DMS 273 treated with DMSO at 0.1 percent for 48 hours (cell line): ENCODE data around the gene TRIM2.

Experiments
- DNase-seq: peaks from one replicate; lab custom pipeline; 2025; lab: John Stamatoyannopoulos, UW

Gene TRIM2

GRCh38 chr4:153375303-153375702 lies 171.1 kb downstream of the TRIM2 start:
- no peak for DNase-seq

DNA sequence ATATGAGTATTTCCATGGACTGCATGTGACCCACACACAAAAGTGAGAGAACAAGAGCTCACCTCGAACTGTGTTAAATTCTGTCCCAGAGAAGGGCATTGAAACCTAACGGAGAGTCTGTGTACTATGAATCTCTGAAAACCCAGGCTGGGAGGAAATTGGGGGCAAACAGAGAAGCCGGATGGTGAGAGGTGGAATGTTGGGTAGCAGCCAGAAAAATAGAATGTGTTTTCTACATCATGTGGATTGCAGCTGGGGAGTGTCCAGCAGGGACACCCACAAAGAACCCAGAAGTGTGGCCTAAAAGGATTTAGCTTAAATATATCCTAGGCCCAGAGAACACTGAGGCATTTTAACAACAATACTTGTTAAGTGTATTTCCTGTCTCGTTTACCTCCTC lies 178.9 kb downstream of the TRIM2 start:
- no peak for DNase-seq

GRCh38 chr4:153384160-153384559 lies 179.9 kb downstream of the TRIM2 start:
- DNase-seq = no peak

- DNase-seq = no peak
Observed at GRCh38 chr4:153385784-153386183, 181.5 kb downstream of the TRIM2 start.

DNA sequence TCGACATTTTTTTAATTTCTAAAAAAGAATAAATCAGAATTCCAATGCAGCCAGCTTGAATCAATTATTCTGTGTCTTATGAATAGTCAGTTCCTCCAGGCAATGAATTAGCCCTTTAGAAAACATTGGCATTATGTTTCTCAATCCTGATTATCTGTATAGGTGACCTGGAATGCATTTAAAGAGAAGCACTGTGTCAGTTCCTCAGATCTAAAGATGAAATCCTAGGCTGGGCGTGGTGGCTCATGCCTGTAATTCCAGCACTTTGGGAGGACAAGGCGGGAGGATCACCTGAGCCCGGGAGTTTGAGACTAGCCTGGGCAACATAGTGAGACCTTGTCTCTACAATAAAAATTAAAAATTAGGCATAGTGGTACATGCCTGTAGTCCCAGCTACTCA lies 183.7 kb downstream of the TRIM2 start:
- DNase-seq = no peak
